ENCODE results near the gene C19orf81.

C19orf81 gene

DNA sequence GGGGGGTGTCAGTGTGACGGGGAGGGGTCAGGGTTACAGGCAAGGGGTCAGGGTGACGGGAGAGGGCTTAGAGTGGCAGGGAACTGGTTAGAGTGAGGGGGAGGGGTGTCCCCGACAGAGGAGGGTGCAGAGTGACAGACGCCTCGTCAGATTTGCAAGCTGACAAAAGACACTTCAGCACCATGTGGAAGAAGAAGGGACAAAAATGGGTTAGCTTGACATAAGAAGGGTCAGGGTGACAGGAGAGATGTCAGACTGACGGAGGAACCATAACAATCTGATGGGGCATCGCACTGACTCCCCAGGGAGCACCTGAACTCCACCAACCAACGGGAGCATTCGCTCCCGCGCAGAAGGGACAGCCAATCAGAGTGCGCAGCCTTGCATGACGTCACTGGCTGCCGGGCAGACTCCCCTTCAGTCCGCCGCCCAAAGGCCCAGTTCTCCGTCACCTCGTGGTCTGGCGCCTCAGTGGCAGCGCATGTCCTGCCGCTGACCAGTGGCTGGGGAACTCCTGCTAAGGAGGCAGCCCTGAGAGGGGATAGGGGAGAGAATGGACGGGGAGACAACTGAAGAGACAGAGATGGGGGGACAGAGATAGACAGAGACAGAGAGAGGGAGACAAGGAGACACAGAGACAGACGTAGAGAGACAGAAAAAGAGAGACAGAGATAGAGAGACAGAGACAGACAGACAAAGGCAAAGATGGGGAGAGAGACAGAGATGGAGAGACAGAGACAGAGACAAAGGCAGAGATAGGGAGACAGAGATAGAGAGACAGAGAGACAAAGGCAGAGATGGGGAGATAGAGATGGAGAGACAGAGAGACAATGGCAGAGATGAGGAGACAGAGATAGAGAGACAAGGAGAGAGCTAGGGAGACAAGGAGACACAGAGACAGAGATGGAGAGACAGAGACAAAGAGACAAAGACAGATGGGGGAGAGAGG, 30.2 kb downstream of the C19orf81 start:
- DNase-seq (ENCODE audit: low read depth): peak; percentile 36

DNA sequence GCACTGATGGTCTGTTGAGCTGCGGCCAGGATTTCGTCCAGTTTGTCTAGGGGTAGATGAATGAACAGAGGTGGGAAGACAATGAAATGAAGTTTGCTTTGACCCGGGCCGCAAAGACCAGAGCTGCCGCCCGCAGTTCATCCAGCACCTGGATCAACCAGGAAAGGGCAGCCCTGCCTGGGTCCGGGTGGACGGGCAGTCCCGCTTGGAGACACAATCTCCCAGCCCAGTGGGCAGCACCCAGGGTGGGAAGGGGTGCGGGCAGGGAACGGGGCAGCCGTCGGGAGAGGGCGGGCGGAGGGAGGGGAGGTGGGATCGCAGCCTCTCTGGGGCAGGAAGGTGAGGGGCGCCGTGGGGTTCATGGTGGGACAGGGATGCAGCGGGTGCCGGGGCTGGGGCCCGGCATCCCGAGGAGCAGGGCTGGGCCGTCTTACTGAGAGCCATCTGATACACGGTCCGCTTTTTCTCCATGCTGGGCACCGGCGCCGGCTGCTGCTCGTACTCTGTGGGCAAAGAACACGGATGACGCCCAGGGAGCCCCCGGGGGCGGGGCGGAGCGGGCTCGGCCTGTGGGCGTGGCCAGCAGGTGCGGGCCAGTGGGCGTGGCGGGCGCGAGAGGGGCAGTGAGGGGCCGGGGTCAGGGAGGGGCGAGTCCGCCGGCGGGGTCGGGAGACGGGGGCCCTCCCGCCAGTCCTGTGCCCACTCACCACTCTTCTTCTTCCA, 37.2 kb downstream of the C19orf81 start:
- DNase-seq (ENCODE audit: low read depth): no peak

DNA sequence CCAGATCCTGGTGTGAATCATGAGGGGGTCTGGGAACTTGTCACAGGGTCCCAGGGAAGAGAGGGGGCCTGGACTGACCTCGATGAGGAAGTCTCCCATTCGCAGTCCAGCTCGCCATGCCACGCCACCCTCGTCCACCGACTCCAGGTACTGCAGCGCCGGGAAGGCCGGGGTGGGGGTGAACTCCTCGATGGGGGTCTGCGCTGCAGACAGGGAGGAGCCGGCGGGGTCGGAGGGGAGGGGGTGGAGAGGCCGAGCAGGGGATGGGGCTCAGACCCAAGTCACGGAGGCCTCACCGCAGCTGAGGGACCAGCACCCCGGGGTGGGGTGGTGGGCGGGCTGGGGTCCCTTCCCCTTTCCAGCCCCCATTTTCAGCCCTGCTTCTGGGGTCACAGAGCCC, 39.5 kb downstream of the C19orf81 start:
- DNase-seq (ENCODE audit: low read depth): no peak

DNA sequence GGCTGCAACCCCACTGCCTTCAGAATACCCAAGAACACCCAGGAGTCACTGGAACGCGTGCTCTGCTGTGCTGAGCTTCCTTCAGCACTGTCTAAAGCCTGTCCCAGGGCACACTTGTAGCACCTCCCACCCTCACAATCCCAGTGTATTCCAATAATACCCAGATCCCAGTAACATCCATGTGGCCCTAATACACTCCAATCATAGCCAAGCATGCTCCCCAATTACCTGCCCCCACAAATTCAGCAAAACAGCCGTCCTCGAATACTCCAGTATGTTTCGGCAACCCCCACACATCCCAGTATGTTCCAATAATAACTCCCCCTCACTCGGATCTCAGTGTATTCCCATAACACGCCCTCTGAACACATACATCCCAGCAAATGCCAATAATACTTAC, 41.2 kb downstream of the C19orf81 start:
- no peak for DNase-seq (ENCODE audit: low read depth)

DNA sequence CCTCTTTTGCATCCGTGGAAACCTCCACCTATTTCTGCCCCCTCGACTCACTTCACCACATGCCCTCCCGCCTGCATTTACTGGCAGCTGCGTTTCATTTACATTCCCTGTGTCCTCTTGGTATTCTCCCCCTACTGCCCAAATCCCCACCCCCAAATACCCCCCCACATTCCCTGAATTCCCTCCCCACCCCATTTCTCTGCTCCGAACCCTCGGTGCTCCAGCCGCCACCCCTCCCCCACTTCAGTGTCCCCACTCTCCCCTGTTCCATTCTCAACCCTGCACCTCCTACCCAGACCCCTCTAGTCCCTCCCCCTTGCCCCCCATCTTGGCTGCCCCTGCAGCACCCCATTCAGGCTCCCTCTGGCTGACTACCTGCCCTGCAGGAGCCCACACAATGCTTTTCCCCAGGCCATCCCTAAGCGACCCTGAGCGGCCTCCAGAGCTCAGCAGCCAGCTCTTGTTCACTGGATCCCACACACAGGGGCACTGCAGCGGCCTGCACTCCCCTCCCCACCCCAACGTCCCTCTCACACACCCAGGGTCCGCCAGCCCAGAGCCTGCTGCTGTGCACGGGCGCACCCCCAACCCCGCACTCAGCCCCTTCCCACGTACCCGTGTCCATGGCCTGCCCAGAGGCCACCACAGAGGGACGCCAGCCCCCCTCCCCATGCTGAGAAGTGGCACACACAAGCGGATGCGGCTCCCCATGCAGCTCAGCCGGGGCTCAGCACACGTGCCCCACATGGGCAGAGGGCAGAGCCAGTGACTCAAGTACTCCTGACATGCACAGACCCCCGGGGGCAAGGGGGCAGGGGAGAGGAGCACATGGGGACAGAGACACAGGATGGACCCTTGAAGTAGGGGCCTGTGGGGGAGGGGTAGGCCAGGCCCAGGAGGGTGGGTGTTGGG, 44.1 kb downstream of the C19orf81 start:
- DNase-seq (ENCODE audit: low read depth): no peak

DNA sequence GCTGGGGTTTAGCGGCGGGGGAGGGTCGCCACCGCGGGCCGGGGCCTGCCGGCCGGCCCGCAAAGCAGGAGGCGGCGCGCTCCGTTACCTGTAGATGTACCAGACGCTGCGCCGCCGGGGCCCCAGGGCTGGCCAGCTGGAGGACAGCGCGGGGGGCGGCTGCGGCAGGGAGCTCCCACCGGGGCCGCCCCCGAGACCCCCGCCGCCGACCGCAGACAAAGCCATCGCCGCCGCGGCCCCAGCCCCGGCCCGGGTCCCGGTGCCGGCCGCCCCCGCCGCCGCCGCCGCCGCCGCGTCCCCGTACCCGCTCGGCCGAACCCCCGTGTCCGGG, 45.5 kb downstream of the C19orf81 start:
- no peak for DNase-seq (ENCODE audit: low read depth)

DNA sequence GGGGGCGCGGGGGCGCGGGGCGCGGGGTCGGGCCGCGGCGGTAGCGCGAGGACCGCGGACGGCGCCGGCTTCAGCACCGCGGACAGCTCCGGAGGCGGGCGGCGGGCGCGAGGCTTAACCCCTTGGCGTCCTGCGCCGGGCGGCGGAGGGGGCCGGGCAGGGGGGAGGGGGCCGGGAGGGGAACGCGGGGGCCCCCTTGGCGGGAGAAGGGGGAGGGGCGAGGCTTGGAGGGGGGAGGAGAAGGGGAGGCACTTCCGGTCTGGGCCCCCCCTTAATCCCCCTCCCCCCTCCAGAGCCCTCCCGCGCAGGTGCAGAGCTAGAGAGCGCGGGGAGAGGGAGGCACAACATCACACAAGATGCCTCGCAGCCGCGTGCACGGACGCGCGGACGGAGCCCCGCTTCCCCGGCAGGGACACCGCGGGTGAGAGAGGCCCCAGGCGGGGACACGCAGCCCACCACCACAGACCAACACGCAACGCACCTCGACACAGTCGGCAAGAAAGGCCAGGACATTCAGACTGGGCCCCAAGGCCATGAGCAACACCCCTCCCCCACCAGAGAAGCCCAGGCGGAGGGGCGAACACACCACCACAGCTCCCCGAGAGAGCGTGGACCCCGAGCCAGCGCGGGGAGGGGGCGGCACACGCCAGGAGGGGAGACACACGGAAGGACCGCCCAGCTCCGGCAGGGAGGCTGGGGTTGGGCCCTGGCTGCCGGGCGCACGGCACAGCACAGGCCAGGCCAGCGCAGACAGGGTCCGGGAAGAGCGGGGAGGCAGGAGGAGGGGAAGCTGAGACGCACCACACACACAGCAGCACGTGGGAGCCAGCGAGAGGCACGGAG, 46.2 kb downstream of the C19orf81 start:
- DNase-seq (ENCODE audit: low read depth): no peak

DNA sequence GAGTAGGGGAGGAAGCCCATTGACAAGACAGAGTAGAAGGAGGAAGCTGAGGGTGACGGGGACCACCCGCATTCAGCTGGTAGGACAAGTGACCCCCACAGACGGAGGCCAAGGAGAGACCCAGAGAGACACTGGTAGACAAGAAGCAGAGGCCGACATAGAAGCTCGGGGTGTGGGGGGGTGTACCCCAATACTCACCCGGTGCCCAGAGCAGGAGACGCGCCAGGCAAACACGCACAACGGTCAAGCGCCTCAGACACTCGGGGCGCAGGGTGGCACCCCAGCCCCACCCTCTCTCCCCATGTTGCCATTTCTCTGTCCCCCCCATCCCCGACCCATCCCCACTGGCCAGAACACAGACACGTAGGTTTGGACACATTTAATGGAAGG, 46.8 kb downstream of the C19orf81 start:
- DNase-seq (ENCODE audit: low read depth): no peak

DNA sequence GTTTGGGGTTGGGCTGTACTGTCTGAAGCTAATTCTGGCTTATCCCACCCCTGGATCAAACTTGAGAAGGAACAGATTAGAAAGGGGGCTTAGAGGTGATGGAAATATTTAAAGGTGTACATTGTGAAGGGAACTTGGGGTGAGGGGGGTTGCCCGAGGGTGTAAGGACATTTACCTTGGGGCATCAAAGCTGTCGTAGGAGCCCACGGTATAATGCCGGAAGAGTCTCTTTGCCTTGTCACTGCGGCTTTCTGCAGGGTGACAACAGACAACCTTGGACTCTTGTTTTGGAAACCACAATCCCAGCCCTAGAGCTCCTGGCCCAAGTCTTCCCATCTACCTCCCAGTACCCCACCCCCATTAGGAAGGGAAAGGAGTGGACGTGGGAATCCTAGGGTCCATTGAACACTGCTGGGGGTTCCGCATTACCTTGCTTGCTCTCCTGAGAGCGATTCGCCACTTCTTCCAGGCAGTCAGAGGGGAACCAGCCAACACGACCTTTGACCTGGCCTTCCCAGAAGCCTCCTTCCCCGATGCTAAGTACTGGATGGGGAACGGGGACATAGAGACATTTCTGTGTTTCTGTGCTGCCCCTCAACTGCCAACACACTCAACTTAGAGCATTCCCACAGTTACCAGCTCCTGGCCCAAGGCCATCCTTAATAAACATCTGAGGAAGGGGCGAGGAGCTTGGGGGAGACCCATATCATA, 48.3 kb downstream of the C19orf81 start:
- no peak for DNase-seq (ENCODE audit: low read depth)

DNA sequence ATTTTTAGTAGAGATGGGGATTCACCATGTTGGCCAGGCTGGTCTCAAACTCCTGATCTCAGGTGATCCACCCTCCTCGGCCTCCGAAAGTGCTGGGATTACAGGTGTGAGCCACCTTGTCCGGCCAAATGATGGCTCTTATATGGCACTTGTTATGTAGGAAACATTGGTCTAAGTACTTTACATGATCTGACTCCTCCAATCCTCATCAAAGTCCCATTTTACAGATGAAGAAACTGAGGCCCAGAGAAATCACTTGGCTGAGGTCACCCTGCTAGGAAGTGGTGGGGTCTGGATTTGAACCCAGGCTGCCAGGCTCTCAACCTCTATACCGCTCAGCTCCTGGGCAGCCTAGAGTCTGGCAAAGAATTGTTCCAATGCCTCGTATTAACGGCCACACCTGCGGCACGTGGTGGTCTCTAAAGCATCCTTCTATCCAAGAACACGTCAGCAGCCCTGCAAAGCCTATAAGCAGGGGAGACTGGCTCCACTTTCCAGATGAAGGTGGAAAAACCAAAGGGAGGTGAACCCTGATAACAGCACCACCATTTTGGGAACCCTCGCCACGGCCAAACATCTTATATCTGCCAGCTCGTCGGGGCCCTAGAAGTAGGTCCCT, 52.2 kb downstream of the C19orf81 start:
- no peak for DNase-seq (ENCODE audit: low read depth)

DNA sequence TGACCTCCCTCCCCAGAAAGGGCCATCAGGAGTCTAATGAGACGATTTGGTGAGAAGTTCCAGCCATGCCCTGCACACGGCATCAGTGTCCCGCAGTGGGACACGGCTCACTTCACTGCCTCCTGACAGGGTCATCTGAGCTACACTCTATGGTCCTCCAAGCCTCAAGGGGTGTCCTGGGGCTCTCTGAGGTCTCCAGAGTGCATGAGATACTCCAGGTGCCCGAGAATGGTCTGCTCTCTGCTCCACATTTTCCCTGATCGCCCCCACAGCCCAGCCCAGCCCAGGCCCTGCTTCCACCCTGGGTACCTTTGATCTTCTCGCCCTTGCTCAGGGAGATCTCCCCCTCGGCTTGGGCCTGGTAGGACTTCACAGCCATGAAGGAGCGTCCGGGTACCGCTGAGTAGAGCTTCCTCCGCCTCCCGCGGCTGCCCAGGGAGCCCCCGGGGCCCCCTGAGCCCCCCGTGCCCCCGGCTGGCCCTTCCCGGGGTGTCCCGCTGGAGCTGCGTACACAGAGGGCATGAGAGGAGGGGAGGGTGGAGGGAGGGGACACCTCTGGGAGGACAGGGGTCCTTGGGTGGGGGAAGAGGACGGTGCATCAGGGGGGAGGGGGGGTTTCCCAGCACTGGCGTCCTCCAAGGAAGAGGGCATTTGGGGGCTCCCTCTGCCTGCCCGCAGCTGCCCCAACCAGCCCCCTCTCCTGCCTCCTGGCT, 53.1 kb downstream of the C19orf81 start:
- DNase-seq (ENCODE audit: low read depth): no peak

DNA sequence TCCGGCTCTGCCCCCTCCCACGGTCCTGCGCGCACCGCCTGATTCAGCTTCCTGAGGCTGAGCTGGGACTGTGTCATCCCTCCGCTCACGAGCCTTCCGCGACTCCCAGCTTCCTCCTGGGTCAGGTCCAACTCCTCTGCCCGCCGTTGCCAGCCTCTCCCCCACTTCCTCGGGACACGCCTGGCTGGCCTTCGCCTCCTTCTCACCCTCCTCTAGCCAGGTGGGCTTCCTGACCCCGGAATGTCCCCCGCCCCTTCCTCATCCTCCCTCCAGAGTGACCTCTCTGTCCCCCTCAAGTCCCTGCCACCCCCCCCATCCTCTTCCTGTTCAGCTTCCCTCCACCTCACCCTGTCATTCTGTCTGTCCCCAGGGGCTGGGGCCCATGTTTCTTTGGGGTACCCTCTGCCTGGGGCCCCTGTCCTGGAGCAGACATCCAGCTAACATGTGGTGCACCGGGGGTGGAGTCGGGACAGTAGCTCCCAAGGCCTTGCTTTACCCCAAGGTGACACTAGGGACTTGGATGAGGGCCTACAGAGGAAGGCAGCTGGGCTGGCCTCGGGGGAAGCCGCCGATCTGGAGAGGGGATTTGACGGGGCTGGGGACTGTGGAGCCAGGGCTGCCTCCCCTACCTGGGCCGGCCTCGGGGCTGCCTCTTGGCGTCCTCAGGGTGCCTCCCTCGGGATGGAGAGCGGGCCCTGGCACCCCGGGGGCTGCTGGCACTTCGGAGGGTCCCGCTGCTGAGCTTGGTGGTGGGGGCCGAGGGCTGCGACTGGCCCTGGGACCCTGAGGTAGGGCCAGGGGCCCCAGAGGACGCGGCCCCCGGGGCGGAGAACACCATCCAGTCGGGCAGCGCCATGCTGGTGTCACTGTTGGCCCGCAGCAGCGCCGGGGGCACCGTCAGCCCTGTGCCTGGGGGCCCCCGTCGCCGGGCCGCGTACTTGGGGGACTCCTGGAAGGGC, 53.9 kb downstream of the C19orf81 start:
- no peak for DNase-seq (ENCODE audit: low read depth)

DNA sequence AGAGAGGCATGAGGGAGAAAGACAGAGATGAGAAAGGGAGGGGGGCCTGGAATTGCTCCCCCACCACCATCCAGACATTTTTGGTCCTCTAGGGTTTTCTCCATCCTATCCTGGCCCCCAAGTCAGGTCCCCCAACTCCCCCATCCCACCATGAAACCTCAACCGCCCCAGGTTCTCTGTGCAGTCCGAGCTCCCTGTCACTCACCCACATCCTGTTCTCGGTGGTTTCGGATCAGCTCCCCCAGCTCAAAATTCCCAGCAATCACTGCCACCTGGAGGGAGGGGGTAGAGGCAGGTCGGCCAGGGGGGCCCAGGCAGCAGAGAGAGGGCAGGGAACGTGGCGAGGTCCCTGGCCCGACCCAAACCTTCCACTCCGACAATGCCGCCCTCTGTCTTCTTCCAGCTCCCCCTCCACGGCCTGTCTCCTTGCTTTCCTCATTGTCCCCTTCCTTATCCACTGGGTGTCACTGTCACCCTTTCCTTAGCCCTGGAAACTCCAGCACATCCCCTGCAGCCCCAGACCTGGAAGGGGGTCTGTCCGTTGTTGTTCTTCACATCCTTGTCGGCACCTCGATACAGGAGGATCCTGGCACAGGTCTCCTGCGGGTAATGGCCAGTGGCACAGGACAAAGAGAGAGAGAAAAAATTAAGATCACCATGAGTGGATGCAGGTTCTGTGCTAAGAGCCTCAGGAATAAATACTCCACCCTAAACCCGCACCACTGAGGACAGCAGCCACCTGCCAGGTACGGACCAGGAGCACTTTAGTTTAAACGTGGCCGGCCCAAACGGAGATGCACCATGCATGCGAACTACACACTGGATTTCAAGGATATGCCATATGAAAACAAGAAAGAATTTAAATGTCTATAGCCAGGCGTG, 54.9 kb downstream of the C19orf81 start:
- DNase-seq (ENCODE audit: low read depth): no peak

DNA sequence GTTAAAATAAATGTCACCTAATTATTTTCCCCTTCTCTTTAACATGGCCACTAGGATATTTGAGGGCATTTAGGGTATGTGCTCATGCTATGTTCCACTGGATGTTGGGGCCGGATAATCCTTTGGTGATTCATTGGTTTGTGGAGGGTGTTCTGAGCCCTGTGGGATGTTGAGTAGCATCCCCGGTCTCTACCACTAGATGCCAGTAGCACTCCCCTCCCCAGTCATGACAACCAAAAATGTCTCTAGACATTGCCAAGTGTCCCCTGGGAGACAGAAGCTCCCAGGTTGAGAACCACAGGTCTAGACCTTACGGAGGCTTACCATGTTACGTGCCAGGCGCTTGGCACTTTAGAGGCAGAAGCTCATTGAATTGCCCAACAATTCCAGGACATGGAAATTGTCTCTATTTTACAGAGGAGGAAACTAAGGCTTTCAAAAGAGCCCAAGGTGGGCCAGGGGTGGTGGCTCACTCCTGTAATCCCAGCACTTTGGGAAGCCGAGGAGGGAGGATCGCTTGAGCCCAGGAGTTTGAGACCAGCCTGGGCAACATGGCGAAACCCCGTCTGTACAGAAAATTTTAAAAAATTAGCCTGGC, 56.3 kb downstream of the C19orf81 start:
- DNase-seq (ENCODE audit: low read depth): peak; percentile 55

DNA sequence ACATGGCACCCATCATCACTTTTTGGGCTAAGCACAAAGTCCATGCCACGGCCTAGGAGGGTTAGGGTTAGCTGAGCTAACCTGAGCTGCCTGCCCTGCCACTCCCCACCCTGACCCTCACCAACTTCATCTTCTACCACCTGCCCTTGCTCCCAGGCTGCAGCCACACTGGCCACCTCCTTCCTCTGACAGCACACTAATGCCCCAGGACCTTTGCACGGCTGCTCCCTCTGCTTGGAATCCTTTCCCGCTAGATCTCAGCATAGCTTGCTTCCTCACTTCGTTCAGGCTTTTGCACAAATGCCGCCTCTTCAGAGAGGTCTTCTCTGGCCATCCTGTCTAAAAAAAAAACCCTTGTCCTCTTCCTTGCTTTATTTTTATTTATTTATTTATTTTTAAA, 57.1 kb downstream of the C19orf81 start:
- DNase-seq (ENCODE audit: low read depth): no peak

DNA sequence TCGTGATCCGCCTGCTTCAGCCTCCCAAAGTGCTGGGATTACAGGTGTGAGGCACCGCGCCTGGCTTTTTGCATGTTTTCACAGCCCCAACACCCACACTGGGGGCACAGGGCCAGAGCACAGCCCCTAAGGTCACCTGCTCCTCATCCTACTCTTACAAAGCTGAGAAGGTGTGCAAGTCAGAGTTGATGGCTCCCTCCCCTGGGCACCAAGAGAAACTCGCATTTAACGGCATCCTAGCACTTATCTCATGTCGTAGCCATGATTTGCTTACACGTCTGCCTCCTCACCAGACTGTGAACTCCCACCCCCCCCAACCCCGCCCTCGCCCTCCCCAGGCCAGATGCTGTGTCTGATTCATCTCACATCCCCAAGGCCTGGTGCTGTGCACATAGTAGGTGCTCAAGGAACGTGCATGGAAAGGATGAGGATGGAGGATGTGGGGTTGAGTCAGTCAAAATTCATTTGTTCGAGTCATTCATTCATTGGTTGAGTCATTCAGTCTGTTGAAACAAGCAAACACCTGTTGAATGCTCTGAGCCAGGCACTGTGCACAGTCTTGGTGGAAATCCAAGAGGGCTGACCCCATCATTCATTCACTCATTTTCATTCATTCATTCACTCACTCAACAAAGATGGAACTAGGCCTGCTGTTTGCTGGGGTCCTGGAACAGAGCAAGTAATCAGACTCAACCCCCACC, 59.1 kb downstream of the C19orf81 start:
- DNase-seq (ENCODE audit: low read depth): no peak

Data from amniotic epithelial cell (primary cell).